ENCODE results near the gene EPHB1. TPM values are rescaled to one million over a fixed set of nuclear protein-coding genes. Genes with fewer than 3 reads are reported as not detected.

The EPHB1 gene
- total RNA-seq, 1 experiment from 2014 or later, result 2.8 TPM

DNA sequence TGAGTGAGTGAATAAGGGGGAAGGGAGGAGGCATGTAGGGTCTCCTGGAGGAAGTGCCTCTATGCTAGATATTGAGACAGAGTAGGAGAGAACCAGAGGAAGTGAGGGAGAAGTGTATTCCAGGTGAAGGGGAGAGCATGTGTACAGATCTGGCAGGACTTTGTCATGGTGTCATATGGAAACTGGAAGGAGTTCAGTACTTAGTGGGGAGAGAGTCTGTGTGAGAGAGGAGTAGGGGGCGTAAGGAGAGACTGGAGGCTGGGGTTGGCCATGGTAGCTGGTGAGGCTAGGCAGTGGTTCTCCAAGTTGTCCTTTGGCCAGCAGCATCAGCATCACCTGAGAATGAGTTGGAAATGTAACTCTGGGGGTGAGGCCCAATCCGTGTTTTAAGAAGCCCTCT is 29.6 kb upstream of the EPHB1 start:
- no peak overlapping the region for H3K27ac ChIP-seq (ENCODE audit: insufficient read length, low read depth, low read length)
- H3K4me1 ChIP-seq (ENCODE audit: insufficient read depth, low read length), result no peaks in the 10 kb centered on the region
- H3K27me3 ChIP-seq (ENCODE audit: insufficient read depth, low read length), result no peaks in the 10 kb centered on the region
- no peak overlapping the region for H3K4ac ChIP-seq (ENCODE audit: low read depth, low read length)
- H3K79me2 ChIP-seq (ENCODE audit: insufficient read depth, low read length), result no peaks in the 10 kb centered on the region
- Mint-ChIP-seq H3K27me3 (ENCODE audit: low read depth) (peaks cover 8% of the 10 kb centered on the region), H3K4me3 (no peak overlapping the region), H3K4me1 (no peaks in the 10 kb centered on the region), H3K9me3 (no peaks in the 10 kb centered on the region; a peak in 1 of 5 replicates), H3K36me3 (ENCODE audit: insufficient read depth in 1 of 3, low read depth in 3 of 3) (no peaks in the 10 kb centered on the region), H3K27ac (no peak overlapping the region)
- H2BK12ac ChIP-seq (ENCODE audit: insufficient read length, low read depth, low read length), result no peak overlapping the region
- no peak overlapping the region for H2BK20ac ChIP-seq (ENCODE audit: low read depth, low read length, poor library complexity, severe bottlenecking)
- DNase-seq, result no peak
- no peak overlapping the region for H4K8ac ChIP-seq (replicated peaks; ENCODE audit: insufficient read length, low read depth, low read length)
- no peak overlapping the region for H3K18ac ChIP-seq (ENCODE audit: insufficient read length, low read depth, low read length)
- H3K56ac ChIP-seq (ENCODE audit: insufficient read length, low read depth, low read length), result no peak overlapping the region
- H2AFZ ChIP-seq (ENCODE audit: low read length), result no peak overlapping the region
- H2AK5ac ChIP-seq (ENCODE audit: insufficient read length, low read length), result no peak overlapping the region
- H2BK15ac ChIP-seq (ENCODE audit: low read depth, low read length), result no peak overlapping the region
- no peak overlapping the region for H3T11ph ChIP-seq (ENCODE audit: low read length)
- H4K20me1 ChIP-seq (ENCODE audit: control insufficient read depth, insufficient read depth, insufficient read length), result no peaks in the 10 kb centered on the region
- H3K79me1 ChIP-seq (ENCODE audit: insufficient read depth, low read depth, low read length, poor library complexity, severe bottlenecking), result no peaks in the 10 kb centered on the region
- no peak overlapping the region for H2BK120ac ChIP-seq (ENCODE audit: low read depth, low read length, poor library complexity, severe bottlenecking)
- WGBS (ENCODE audit: extremely low coverage, insufficient read length, low lambda C conversion rate), result no CpG with 5 or more reads among the region's 2 CpGs
- TF ChIP-seq CTCF (conservative IDR thresholded peaks at IDR 0.05), result no peak
- no peak overlapping the region for H3K4me2 ChIP-seq (ENCODE audit: insufficient read depth, insufficient read length, low read length)
- no peak overlapping the region for H4K5ac ChIP-seq (ENCODE audit: insufficient read length, low read depth, low read length)
- no peak overlapping the region for H4K91ac ChIP-seq (ENCODE audit: insufficient read length, low read depth, low read length)
- H2BK5ac ChIP-seq (ENCODE audit: insufficient read length, low read length), result no peak overlapping the region
- H3K23me2 ChIP-seq (ENCODE audit: insufficient read length, low read depth, low read length, poor library complexity, severe bottlenecking), result no peaks in the 10 kb centered on the region
- H3K23ac ChIP-seq (ENCODE audit: insufficient read length, low read depth, low read length), result no peak overlapping the region
- H3K14ac ChIP-seq (ENCODE audit: insufficient read depth, low read length), result no peak overlapping the region
- no peaks in the 10 kb centered on the region for H3K9me3 ChIP-seq (ENCODE audit: control insufficient read depth, low read depth, low read length)
- no peak overlapping the region for H3K9ac ChIP-seq (ENCODE audit: extremely low read depth, insufficient read length, low read length)

Measured in H9 (cell line).